Nephron (organoid): ENCODE results near the gene BBIP1.

ENCODE experiments used
- H3K27ac Mint-ChIP-seq, 3 experiments: 2 replicates each; pipeline ENCODE4 v1.8.0; 2020; ENCODE audit warnings: mixed read lengths in 3 of 3, mild to moderate bottlenecking in 2 of 3, moderate library complexity in 1 of 3
- H3K27me3 Mint-ChIP-seq: 2 replicates; pipeline ENCODE4 v1.8.0; 2021; ENCODE audit warnings: low read depth, mild to moderate bottlenecking, moderate library complexity, mixed read lengths
- H3K36me3 Mint-ChIP-seq: 2 replicates; pipeline ENCODE4 v1.8.0; 2020; ENCODE audit warnings: low read depth, mixed read lengths
- H3K4me1 Mint-ChIP-seq: 2 replicates; pipeline ENCODE4 v1.8.0; 2020; ENCODE audit warnings: mixed read lengths
- H3K4me3 Mint-ChIP-seq, 3 experiments: 2 replicates each; pipeline ENCODE4 v1.8.0; 2020; ENCODE audit warnings: mild to moderate bottlenecking in 3 of 3, mixed read lengths in 3 of 3, moderate library complexity in 2 of 3
- H3K9me3 Mint-ChIP-seq: 2 replicates; pipeline ENCODE4 v1.8.0; 2020; ENCODE audit warnings: mixed read lengths
- TF ChIP-seq, protein P1 (sequence below), 3 experiments: fragments of 200-600 bp; sonication (generic); IDR thresholded peaks; one replicate each; pipeline ENCODE4 v1.5.0; 2021; ENCODE audit warnings: antibody characterized with exemption in 3 of 3; ENCODE audit not compliant: unreplicated experiment in 3 of 3

Gene BBIP1, protein sequence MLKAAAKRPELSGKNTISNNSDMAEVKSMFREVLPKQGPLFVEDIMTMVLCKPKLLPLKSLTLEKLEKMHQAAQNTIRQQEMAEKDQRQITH

DNA sequence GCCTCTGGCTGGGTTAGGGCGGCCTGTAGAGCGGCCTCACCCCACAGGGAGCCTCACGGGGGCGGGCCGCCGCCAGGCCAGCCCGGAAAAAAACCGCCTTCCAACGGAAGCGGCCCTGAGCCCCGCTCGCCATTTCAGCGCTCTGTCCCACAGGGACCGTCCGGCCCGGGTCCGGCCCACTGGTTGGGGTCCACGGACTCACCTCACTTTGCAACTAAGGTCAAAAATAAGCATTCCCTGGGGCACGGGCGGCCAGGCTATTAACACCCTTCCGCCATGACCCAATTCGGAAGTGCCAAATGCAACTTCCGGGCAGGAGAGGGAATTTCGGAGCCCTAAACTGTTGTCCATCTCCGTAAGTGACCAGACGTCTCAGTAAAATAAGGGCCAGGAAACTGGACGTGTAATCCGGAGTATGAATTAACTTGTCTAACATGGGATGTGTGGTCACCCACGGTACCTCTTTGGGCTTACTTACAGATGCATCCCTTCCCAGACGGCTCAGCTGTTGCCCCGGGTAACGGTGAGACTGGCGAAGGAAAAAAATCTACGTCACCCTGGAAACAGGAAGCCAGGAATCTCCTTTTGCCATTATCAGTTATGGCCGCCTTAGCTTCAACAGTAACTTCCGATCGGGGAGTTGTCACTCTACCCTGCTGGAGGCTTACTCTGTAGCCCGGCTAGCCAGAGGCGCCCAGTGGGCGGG, at the start of gene BBIP1:
Gene BBIP1 (minus strand): TSS at position 538 of the 706 bp plus-strand sequence. CDS start 1,023 bp downstream, outside the sequence.
- no peaks in the 10 kb centered on the region for H3K36me3 Mint-ChIP-seq
- H3K27ac Mint-ChIP-seq, result peak within 1 kb of the TSS; percentile 99 to 100 (median 100)

DNA sequence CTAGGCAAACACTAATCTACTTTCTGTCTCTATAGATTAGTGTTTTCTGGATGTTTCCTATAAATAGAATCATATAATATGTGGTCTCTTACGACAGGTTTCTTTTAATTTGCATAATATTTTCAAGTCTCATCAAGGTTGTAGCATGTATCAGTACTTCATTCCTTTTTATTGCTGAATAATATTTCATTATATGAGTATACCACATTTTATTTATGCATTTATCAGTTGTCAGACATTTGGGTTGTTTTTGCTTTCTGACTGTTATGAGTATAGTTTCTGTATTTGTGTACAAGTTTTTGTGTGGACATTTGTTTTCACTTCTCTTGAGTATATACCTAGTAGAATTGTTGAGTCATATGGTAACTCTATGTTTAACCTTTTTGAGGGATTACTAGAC, 48.7 kb upstream of the BBIP1 start:
- no peaks in the 10 kb centered on the region for H3K9me3 Mint-ChIP-seq
- H3K27me3 Mint-ChIP-seq, result no peaks in the 10 kb centered on the region
- H3K4me3 Mint-ChIP-seq, result no peak overlapping the region
- H3K27ac Mint-ChIP-seq, result no peak overlapping the region
- H3K4me1 Mint-ChIP-seq, result peaks cover 1% of the 10 kb centered on the region
- TF ChIP-seq, protein P1, sequence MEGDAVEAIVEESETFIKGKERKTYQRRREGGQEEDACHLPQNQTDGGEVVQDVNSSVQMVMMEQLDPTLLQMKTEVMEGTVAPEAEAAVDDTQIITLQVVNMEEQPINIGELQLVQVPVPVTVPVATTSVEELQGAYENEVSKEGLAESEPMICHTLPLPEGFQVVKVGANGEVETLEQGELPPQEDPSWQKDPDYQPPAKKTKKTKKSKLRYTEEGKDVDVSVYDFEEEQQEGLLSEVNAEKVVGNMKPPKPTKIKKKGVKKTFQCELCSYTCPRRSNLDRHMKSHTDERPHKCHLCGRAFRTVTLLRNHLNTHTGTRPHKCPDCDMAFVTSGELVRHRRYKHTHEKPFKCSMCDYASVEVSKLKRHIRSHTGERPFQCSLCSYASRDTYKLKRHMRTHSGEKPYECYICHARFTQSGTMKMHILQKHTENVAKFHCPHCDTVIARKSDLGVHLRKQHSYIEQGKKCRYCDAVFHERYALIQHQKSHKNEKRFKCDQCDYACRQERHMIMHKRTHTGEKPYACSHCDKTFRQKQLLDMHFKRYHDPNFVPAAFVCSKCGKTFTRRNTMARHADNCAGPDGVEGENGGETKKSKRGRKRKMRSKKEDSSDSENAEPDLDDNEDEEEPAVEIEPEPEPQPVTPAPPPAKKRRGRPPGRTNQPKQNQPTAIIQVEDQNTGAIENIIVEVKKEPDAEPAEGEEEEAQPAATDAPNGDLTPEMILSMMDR (IDR thresholded peaks at IDR 0.05; ENCODE audit: unreplicated experiment in 3 of 3), result no peak
- H3K36me3 Mint-ChIP-seq, result peaks cover 4% of the 10 kb centered on the region

More for the DNA sequence above, at the start of gene BBIP1:
- TF ChIP-seq, protein P1 (IDR thresholded peaks at IDR 0.05; ENCODE audit: unreplicated experiment in 3 of 3), result no peak
- H3K9me3 Mint-ChIP-seq, result no peaks in the 10 kb centered on the region
- H3K27me3 Mint-ChIP-seq, result no peaks in the 10 kb centered on the region
- H3K4me3 Mint-ChIP-seq, result peak within 1 kb of the TSS; percentile 89 to 98 (median 98)
- H3K4me1 Mint-ChIP-seq, result peaks cover 19% of the 10 kb centered on the region

GRCh38 chr10:110967009-110967630, 48.1 kb upstream of the BBIP1 start:
- Mint-ChIP-seq H3K27me3 (no peaks in the 10 kb centered on the region), H3K36me3 (peaks cover 4% of the 10 kb centered on the region), H3K4me1 (peaks cover 5% of the 10 kb centered on the region), H3K9me3 (no peaks in the 10 kb centered on the region), H3K27ac (no peak overlapping the region), H3K4me3 (no peak overlapping the region)
- TF ChIP-seq, protein P1 (IDR thresholded peaks at IDR 0.05; ENCODE audit: unreplicated experiment in 3 of 3), result no peak

DNA sequence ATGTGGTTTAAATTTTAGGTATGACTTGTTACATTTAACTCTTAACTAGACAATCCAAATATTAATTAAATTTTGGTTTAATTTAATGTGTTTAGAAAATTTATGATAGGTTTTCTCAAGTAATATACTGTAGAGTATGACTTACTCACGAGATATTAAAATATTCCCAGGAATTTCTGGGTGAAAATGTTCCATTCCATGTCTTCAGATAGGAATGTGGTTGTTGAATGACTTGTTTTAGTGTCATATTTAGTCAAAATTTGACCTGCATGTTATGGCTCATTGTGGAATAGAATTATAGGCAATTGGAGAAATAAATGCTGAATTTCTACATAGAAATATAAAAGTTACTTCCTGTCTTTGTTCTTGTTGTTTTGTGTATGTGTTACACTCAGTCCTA, 47.2 kb upstream of the BBIP1 start:
- Mint-ChIP-seq H3K36me3 (peaks cover 4% of the 10 kb centered on the region), H3K4me3 (no peak overlapping the region), H3K4me1 (peaks cover 5% of the 10 kb centered on the region), H3K27me3 (no peaks in the 10 kb centered on the region), H3K9me3 (no peaks in the 10 kb centered on the region), H3K27ac (no peak overlapping the region)
- TF ChIP-seq, protein P1 (IDR thresholded peaks at IDR 0.05; ENCODE audit: unreplicated experiment in 3 of 3), result no peak

- no peak overlapping the region for H3K27ac Mint-ChIP-seq
- no peak overlapping the region for H3K4me3 Mint-ChIP-seq
Measured at GRCh38 chr10:110965216-110965615, 46.2 kb upstream of the BBIP1 start.

More at GRCh38 chr10:110965216-110965615, 46.2 kb upstream of the BBIP1 start:
- H3K9me3 Mint-ChIP-seq, result no peaks in the 10 kb centered on the region
- H3K27me3 Mint-ChIP-seq, result no peaks in the 10 kb centered on the region
- TF ChIP-seq, protein P1 (IDR thresholded peaks at IDR 0.05; ENCODE audit: unreplicated experiment in 3 of 3), result no peak
- peaks cover 7% of the 10 kb centered on the region for H3K4me1 Mint-ChIP-seq
- no peaks in the 10 kb centered on the region for H3K36me3 Mint-ChIP-seq
